ENCODE data around the gene PKP4. TPM values are rescaled to one million over a fixed set of nuclear protein-coding genes. Genes with fewer than 3 reads are reported as not detected.
A peak's percentile ranks its signal among the peaks of the same experiment; 100 is the strongest.

Gene PKP4
- total and polyA plus RNA-seq, 2 donors from 2014 or later: 120 to 243 TPM

DNA sequence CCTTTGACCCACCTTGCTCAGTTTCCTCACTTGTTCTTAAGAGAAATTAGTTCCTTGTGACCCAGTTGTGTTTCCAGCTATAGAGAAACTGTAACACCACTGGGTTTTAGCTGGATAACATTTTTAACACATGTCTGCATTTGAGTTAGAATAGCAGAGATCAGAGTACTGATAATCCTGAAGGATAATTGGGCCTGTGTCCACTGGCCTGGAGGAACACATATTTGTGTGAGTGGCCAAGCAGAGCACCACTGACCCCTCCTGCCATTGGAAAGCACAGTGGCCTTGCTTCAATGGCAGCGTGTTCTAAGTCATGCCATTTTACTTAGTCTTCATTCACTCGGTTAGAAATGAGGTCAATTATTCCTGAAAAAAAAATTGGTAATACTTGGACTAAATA lies 42.6 kb downstream of the PKP4 start:
- H3K27ac ChIP-seq (ENCODE audit: low read depth in 2 of 2, low read length in 2 of 2): no peak overlapping the region
- no peak overlapping the region for H3K4me3 ChIP-seq (ENCODE audit: low read length in 3 of 3)
- intact Hi-C loops (cut with DNase I): no loop called here
- H3K4me1 ChIP-seq (ENCODE audit: control insufficient read depth in 2 of 3, insufficient read depth in 2 of 3, low read depth in 1 of 3, low read length in 3 of 3): peaks cover 0 to 19% (median 14%) of the 10 kb centered on the region in 3 donors
- H3K36me3 ChIP-seq (ENCODE audit: control insufficient read depth in 2 of 3, insufficient read depth in 3 of 3, low read length in 3 of 3): no peaks in the 10 kb centered on the region
- no peak overlapping the region for H3K9ac ChIP-seq (ENCODE audit: low read length in 3 of 3)
- FAIRE-seq (no peak), DNase-seq (no peak)
- TF ChIP-seq, protein P1, sequence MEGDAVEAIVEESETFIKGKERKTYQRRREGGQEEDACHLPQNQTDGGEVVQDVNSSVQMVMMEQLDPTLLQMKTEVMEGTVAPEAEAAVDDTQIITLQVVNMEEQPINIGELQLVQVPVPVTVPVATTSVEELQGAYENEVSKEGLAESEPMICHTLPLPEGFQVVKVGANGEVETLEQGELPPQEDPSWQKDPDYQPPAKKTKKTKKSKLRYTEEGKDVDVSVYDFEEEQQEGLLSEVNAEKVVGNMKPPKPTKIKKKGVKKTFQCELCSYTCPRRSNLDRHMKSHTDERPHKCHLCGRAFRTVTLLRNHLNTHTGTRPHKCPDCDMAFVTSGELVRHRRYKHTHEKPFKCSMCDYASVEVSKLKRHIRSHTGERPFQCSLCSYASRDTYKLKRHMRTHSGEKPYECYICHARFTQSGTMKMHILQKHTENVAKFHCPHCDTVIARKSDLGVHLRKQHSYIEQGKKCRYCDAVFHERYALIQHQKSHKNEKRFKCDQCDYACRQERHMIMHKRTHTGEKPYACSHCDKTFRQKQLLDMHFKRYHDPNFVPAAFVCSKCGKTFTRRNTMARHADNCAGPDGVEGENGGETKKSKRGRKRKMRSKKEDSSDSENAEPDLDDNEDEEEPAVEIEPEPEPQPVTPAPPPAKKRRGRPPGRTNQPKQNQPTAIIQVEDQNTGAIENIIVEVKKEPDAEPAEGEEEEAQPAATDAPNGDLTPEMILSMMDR (IDR thresholded peaks at IDR 0.05; ENCODE audit: borderline replicate concordance, extremely low read depth, insufficient read depth): no peak
- no peaks in the 10 kb centered on the region for H3K9me3 ChIP-seq (ENCODE audit: control insufficient read depth in 2 of 3, insufficient read depth in 1 of 3, low read length in 3 of 3)
- H3K27me3 ChIP-seq (ENCODE audit: control insufficient read depth, insufficient read depth, low read length): no peaks in the 10 kb centered on the region

DNA sequence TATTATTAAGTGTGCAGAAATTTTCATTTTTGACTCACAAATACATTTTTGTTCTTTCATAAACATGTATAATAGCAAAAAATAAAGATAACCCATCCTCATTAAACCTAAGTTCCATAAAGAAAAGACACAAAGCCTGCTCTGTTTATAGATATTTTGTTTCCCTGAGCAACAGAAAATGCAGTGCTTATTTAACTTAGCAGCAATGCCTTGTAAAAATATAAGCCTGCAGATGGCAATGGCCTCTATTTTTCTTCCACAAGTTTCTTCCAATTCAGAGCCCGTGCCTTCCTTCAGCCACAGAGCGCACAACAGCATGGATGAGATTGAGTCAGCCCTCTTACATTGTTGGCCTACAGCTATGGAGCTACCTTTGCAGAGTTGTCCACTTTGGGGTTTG lies 43.6 kb downstream of the PKP4 start:
- Histone ChIP-seq H3K4me3 (ENCODE audit: low read length in 3 of 3) (no peak overlapping the region), H3K36me3 (ENCODE audit: control insufficient read depth in 2 of 3, insufficient read depth in 3 of 3, low read length in 3 of 3) (no peaks in the 10 kb centered on the region), H3K27me3 (ENCODE audit: control insufficient read depth, insufficient read depth, low read length) (no peaks in the 10 kb centered on the region), H3K27ac (ENCODE audit: low read depth in 2 of 2, low read length in 2 of 2) (no peak overlapping the region), H3K4me1 (ENCODE audit: control insufficient read depth in 2 of 3, insufficient read depth in 2 of 3, low read depth in 1 of 3, low read length in 3 of 3) (peaks cover 0 to 28% (median 14%) of the 10 kb centered on the region in 3 donors), H3K9me3 (ENCODE audit: control insufficient read depth in 2 of 3, insufficient read depth in 1 of 3, low read length in 3 of 3) (no peaks in the 10 kb centered on the region), H3K9ac (ENCODE audit: low read length in 3 of 3) (no peak overlapping the region)
- no peak for FAIRE-seq
- intact Hi-C loops (cut with DNase I): no loop called here
- TF ChIP-seq, protein P1 (IDR thresholded peaks at IDR 0.05; ENCODE audit: borderline replicate concordance, extremely low read depth, insufficient read depth): no peak
- DNase-seq: no peak

DNA sequence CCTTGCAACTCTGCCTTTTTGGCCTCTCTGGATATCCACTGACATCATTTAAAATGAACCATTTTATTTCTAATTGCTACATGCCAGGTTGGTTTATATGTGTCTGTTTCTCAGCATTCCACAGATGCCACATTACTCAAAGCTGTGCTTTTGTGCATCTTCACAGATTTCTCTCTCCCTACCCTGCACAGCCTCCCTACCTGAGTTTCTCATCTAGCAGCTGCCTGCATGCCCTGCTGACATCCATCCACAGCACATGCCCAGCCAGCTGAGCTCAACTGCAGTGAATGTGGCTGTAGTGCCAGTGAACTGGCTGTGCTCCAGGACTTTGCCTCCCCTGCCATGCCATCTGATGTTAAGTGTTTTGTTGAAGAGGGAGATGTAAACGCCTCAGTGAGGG lies 44.5 kb downstream of the PKP4 start:
- TF ChIP-seq, protein P1 (IDR thresholded peaks at IDR 0.05; ENCODE audit: borderline replicate concordance, extremely low read depth, insufficient read depth): no peak
- intact Hi-C loops (cut with DNase I): no loop called here
- Histone ChIP-seq H3K9ac (ENCODE audit: low read length in 3 of 3) (no peak overlapping the region), H3K27me3 (ENCODE audit: control insufficient read depth, insufficient read depth, low read length) (no peaks in the 10 kb centered on the region), H3K4me1 (ENCODE audit: control insufficient read depth in 2 of 3, insufficient read depth in 2 of 3, low read depth in 1 of 3, low read length in 3 of 3) (peaks cover 0 to 33% (median 14%) of the 10 kb centered on the region in 3 donors), H3K9me3 (ENCODE audit: control insufficient read depth in 2 of 3, insufficient read depth in 1 of 3, low read length in 3 of 3) (no peaks in the 10 kb centered on the region), H3K4me3 (ENCODE audit: low read length in 3 of 3) (no peak overlapping the region), H3K27ac (ENCODE audit: low read depth in 2 of 2, low read length in 2 of 2) (no peak overlapping the region), H3K36me3 (ENCODE audit: control insufficient read depth in 2 of 3, insufficient read depth in 3 of 3, low read length in 3 of 3) (no peaks in the 10 kb centered on the region)
- DNase-seq (no peak), FAIRE-seq (no peak)

DNA sequence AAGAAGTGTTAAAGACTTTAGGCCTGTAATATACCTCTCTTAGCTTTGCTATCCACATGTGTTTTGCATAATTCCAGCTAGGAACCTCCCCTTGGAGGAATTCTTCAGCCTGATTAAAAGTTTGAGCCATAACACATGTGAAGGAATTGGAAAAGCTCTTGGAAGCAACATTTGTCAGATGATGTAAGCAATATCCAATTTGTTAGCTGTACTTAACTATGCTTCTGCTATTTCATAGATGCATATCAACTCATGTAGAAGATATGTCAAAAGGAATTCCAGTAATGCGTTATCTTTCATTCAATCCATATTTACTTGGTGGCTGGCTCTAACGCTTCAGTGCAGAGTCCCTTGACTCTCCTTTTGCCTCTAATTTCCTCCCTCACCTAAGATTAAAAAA lies 46.2 kb downstream of the PKP4 start:
- Histone ChIP-seq H3K36me3 (ENCODE audit: control insufficient read depth in 2 of 3, insufficient read depth in 3 of 3, low read length in 3 of 3) (no peaks in the 10 kb centered on the region), H3K4me3 (ENCODE audit: low read length in 3 of 3) (no peak overlapping the region), H3K27ac (ENCODE audit: low read depth in 2 of 2, low read length in 2 of 2) (no peak overlapping the region), H3K4me1 (ENCODE audit: control insufficient read depth in 2 of 3, insufficient read depth in 2 of 3, low read depth in 1 of 3, low read length in 3 of 3) (peaks cover 0 to 29% (median 10%) of the 10 kb centered on the region in 3 donors), H3K9me3 (ENCODE audit: control insufficient read depth in 2 of 3, insufficient read depth in 1 of 3, low read length in 3 of 3) (no peaks in the 10 kb centered on the region), H3K27me3 (ENCODE audit: control insufficient read depth, insufficient read depth, low read length) (no peaks in the 10 kb centered on the region), H3K9ac (ENCODE audit: low read length in 3 of 3) (no peak overlapping the region)
- TF ChIP-seq, protein P1 (IDR thresholded peaks at IDR 0.05; ENCODE audit: borderline replicate concordance, extremely low read depth, insufficient read depth): no peak
- FAIRE-seq: no peak
- DNase-seq: peak in 1 of 5 donors; percentile 18
- intact Hi-C loops (cut with DNase I): no loop called here
